H54 (cell line): ENCODE measurements around the gene ACAA1.

Experiments
- DNase-seq: peaks from one replicate; pipeline ENCODE4 v3.0.0; 2011; ENCODE audit warnings: low spot score, mixed read lengths; ENCODE audit not compliant: insufficient read length
- FAIRE-seq: peaks from 3 replicates; lab custom pipeline; 2011; peaks lifted over from hg19 to GRCh38; lab: Jason Lieb, UNC
- POLR2A ChIP-seq: IDR thresholded peaks from 2 replicates; pipeline ENCODE4 v1.6.1; 2011; ENCODE audit warnings: low read depth, mild to moderate bottlenecking, low read length

ACAA1 gene, protein sequence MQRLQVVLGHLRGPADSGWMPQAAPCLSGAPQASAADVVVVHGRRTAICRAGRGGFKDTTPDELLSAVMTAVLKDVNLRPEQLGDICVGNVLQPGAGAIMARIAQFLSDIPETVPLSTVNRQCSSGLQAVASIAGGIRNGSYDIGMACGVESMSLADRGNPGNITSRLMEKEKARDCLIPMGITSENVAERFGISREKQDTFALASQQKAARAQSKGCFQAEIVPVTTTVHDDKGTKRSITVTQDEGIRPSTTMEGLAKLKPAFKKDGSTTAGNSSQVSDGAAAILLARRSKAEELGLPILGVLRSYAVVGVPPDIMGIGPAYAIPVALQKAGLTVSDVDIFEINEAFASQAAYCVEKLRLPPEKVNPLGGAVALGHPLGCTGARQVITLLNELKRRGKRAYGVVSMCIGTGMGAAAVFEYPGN

DNA sequence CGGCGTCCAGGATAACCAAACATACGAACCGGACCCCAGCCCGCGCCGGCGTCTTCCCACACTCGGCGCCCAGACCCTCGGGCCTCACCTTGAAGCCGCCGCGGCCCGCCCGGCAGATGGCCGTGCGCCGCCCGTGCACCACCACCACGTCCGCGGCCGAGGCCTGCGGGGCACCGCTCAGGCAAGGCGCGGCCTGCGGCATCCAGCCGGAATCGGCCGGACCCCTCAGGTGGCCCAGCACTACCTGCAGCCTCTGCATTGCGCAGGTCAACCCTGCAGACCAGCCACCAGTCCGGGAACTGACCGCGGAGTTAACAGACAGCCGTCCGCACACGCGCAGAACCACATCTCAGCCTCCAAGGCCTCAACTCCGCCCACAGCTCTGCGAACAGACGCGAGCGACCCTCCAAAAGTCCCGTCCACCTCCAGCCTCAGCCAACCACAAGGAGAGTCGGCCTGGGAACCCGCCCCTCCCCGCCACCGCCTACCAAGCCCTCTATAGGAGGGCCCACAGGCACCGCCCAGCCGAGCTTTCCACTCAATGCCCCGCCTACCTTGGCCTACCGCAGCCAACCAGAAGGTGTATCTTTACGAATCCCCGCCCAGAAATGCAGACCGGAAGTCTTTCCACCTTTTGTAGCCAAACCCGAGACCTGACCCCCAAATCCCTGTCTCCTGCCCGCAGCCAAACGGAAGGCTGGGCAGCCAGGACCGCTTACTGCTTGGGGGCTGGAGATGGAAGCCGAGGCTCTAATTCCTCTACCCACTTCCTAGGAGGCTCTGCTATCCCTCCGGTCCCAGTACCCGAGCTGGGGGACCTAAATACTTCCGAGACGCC lies at the start of gene ACAA1:
Gene ACAA1 (minus strand): TSS at position 351 of the 838 bp plus-strand sequence. CDS start 92 bp downstream, at position 259.
- peak; percentile 82 for TF ChIP-seq POLR2A
- DNase-seq (peak; percentile 93), FAIRE-seq (peak; percentile 57)

DNA sequence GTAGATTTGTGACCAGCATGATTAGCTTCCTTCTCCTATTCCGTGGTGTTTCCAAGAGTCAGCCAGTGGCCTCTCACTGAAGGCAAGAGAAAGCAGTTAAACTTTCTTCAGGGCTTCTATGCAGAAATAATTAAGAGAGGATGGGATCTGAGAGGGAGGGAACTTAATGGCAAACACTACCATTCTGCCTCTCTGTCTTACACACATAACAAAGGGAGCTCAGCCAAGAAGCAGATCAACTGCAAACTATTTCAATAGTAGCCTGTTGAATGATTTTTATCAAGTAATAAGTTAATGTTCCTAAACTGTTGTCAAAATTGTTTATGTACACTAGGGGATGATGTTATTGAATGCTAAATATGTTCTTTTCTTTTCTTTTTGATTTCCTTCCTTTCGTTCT lies 40.3 kb upstream of the ACAA1 start:
- DNase-seq (no peak), FAIRE-seq (no peak)
- TF ChIP-seq POLR2A, result no peak

DNA sequence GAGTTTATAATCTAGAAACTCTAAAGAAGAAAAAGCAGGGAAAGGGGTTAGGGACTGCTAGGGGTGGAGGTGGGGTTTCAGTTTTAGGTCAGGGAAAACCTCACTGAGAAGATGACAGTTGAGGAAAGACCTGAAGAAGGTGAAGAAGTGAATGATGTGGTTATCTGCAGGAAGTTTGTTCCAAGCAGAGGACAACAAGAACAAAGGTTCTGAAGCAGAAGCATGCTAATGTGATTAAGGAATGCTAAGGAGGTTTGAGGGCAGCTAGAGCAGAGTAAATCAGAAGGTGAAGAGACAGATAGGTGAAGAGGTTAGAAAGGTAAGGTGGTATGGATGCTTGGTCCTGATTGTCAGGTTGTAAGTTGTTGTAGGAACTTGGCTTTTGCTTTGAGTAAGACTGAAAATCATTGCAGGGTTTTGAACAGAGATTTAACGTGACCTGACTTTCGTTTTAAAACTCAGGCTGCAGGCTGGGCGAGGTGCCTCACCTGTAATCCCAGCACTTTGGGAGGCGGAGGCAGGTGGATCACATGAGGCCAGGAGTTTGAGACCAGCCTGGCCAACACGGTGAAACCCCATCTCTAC lies 37.0 kb upstream of the ACAA1 start:
- DNase-seq (no peak), FAIRE-seq (peak; percentile 41)
- TF ChIP-seq POLR2A, result no peak

DNA sequence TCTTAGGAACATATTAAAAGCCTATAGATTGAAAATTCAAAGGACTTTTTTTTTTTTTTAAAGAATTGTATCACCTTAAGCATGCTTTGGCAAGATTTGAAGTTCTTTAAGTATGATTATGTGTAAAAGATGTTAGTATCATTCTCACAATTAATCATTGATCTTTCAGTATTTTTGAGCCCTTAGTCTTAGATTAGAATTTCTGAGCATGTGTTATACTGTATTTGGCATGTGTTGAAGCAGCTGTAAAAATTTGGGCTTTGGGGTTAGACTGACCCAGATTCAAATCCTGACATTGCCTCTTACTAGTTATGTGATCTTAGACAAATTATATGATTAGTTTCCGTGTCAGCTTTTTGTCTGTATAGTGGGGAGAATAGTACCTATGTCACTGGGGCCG lies 34.7 kb upstream of the ACAA1 start:
- no peak for TF ChIP-seq POLR2A
- no peak for FAIRE-seq
- DNase-seq, result no peak

DNA sequence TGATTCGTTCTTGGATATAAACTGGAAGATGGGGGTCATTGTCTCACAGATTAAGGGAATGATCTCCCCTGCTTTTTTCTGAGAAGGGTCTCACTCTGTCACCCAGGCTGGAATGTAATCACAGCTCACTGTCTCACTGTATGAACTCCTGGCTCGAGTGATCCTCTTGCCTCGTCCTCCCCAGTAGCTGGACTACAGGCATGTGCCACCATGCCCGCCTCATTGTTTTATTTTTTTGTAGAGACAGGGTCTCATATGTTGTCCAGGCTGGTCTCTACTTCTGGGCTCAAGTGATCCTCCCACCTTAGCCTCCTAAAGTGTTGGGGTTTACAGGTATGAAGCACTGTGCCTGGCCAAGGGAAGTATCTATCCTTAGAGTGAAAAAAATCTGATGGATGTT lies 33.8 kb upstream of the ACAA1 start:
- DNase-seq (no peak), FAIRE-seq (no peak)
- no peak for TF ChIP-seq POLR2A

DNA sequence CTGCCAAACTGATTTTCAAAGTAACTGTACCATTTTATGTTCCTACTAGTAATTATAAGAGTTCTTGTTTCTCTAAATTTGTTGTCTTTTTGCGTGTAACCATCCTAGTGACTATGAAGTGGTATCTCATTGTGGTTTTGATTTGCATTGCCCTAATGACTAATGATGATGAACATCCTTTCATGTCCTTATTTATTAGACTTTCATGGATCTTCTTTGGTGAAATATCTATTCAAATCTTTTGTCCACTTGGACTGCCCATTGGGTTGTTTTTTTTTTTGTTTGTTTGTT lies 32.0 kb upstream of the ACAA1 start:
- DNase-seq, result no peak
- FAIRE-seq, result no peak
- TF ChIP-seq POLR2A, result no peak

DNA sequence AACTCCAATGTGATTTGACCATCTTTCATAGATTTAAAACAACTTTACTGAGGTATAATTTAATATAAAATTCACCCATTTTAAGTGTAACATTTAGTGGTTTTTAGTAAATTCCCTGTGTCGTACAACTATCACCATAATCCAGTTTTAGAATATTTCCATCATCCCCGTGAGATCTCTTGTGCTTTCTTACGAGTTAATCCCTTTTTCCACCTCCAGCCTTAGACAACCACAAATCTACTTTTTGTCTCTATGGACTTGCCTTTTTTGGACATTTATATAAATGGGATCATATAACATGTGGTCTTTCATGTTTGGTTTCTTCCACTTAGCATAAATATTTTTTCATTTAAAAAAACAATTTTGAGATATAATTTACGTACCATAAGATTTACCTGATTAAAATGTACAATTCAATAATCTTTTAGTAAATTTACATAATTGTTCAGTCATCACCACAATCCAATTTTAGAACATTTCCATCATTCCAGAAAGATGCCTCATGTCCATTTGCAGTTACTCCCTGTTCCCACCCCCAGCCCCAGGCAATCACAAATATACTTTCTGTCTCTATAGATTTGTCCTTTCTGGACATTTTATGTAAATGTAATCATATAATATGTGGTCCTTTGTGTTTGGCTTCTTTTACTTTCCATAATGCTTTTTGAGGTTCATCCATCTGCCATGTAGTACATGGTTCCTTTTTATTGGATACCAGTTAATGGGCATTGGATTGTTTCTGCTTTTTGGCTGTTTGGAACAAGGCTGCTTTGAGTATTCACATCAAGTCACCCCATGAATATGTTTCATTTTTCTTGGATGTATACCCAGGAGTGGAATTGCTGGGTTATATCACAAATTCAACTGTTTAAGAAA lies 31.5 kb upstream of the ACAA1 start:
- DNase-seq (no peak), FAIRE-seq (peak; percentile 6)
- no peak for TF ChIP-seq POLR2A

DNA sequence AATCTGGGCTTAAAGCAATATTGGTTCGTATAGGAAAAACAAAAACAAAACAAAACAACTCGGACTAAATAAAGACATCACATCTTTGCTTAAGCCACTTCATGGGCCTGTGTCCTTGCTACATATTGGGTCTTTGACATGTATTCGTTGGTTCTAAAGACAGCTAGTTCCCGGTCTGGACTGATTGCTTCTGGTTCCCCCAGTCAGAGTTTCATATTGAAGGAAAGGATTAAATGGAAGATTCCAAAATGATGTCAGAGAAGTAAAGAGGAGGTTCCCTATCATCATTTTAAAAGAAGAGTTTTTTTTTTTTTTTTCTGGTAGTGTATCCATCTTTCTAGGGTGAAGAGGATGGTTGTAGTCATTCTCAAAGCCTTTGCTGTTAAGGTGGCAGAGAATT lies 30.7 kb upstream of the ACAA1 start:
- DNase-seq, result no peak
- no peak for FAIRE-seq
- no peak for TF ChIP-seq POLR2A

DNA sequence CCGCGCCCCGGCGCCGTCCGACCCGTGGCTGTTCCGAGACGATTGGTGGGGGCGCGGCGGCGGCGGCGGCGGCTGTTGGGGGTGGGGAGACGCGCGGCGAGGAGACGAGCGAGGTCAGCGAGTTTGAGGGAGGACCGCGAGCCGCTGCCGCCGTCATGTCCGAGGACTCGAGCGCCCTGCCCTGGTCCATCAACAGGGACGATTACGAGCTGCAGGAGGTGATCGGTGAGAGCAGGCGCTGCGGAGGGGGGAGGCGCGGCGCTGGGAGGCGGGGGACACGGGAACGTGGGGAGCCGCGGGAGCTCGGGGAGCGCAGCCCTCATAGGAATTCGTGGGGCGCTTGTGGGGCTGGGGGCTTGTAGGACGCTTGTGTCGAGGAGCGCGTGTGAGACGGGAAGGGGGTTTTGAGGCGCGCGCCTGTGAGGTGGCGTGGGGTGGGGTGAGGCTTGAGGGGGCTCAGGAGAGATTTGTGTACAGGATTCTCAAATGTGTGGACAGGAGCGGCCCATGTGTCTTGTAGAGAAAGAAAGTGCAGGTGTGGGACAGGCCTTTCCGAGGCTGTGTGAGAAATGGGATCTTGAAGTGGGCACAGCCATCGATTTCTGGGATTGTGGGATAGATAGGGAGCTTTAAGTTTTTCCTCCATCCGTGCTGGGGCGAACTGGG lies 28.9 kb upstream of the ACAA1 start:
- TF ChIP-seq POLR2A, result no peak
- FAIRE-seq (no peak), DNase-seq (no peak)

DNA sequence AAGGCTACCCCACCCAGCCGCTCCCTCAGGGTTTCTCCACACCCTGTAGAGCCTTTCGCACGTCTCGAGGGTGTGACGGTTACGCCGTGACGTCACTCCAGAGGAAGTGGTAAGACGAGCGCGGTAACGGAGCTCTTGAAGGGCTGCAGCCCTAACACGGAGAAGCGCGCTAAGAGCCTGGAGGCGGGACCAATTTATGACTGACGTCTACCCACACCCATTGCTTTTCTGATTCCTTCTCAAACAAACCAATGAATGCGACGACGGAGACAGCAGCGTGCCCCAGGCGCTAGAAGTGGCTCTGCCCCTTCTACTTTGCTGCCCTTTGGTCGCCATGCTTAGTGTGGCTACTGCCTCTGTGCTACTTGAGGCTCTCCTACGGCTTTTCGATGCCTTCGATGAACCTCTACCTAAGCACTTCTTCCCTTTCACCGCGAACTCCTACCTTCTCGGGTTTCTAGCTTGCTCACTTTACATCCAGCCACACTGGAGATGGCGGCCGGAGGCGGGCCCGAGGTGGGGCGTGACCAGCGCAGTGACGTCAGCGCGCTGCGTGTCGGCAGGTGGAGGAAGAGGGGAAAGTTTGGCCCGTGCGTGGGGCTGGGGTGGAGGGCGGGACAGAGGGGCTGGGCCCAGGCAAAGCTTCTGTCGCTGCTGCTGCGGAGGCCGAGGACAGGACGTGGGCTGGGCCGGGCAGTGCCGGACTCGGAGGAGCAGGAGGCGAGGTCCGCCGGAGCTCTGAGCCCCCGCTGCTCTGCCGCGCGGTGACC lies 28.2 kb upstream of the ACAA1 start, which contains the start of gene OXSR1:
Gene OXSR1 (plus strand): TSS at position 586 of the 770 bp plus-strand sequence. CDS start 340 bp downstream, outside the sequence.
- TF ChIP-seq POLR2A, result peak; percentile 85
- DNase-seq (peak; percentile 86), FAIRE-seq (peak; percentile 92)

DNA sequence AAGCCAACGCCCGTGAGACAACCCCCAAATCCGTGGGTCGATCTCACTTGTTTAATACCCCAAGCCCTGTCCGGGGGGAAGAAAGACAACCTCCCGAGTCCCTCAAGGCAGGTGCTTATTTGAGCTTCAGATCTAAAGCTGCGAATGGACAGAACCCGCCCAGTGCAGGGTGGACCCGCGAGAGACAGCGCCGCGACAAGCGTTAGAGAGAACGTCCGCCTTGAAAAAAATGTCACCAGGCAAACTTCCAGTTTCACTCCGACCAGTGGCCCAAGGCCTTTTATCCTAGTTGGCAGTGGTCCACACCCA lies 27.7 kb upstream of the ACAA1 start:
- DNase-seq (no peak), FAIRE-seq (no peak)
- no peak for TF ChIP-seq POLR2A
